ENCODE results near the gene PTPRCAP. TPM values are rescaled to one million over a fixed set of nuclear protein-coding genes. Genes with fewer than 3 reads are reported as not detected.
"Not testable (repeated sequence)": the region's sequence is repeated elsewhere in the genome, so short reads cannot be mapped to it uniquely, and the experiment has no call there.

Gene PTPRCAP
- total and polyA plus RNA-seq, 9 of the 15 experiments (the other 6 are each of a cell fraction or from before 2014, with no cell fraction given): 0.22 to 2.0 (median 1.1) TPM; not detected in 4

DNA sequence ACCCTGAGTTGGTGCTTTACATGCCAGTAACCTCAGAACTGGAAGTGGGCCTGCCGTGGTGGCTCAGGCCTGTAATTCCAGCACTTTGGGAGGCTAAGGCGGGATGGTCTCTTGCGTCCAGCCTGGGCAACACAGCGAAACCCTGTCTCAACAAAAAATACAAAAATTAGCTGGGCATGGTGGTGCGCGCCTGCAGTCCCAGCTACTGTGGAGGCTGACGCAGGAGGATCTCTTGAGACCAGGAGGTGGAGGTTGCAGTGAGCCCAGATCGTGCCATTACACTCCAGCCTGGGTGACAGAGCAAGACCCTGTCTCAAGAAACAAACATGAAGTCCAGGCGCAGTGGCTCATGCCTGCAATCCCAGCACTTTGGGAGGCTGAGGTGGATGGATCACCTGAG, 34.4 kb downstream of the PTPRCAP start:
- intact Hi-C loops (cut with micrococcal nuclease): loop anchor here (5.0 kb wide), 2 partner anchors 79 to 179 kb away; partner anchors contain the start of genes AIP and GSTP1
- Histone ChIP-seq H3K9ac (ENCODE audit: insufficient read depth in 1 of 2, low read depth in 2 of 2, low read length in 2 of 2) (peak overlapping the region in 1 of 2 experiments; percentile 59; a peak in 1 of 4 replicates), H2AFZ (ENCODE audit: low read depth, low read length) (0 out of 2 replicates have a peak overlapping the region, but pooled peaks have one; percentile 35), H3K79me2 (ENCODE audit: control insufficient read depth, insufficient read depth, low read length) (peaks cover 23% of the 10 kb centered on the region), H3K4me1 (replicated peaks in 1 of 2; ENCODE audit: control insufficient read depth in 2 of 2, insufficient read depth in 2 of 2, low read length in 2 of 2) (peaks cover 18 to 90% of the 10 kb centered on the region in 2 experiments), H3K36me3 (ENCODE audit: control insufficient read depth, insufficient read depth, low read length) (peaks cover 25% of the 10 kb centered on the region)
- H3K4me3 ChIP-seq; H3K4me2 ChIP-seq (ENCODE audit: insufficient read depth, low read length); H3K9me1 ChIP-seq (ENCODE audit: control insufficient read depth, insufficient read depth, low read length); CTCF ChIA-PET (ENCODE audit: low intra/inter-chr PET ratio); FAIRE-seq; in situ Hi-C loops (cut with MboI); DNase-seq (ENCODE audit: extremely low read depth in 1 of 4, low spot score in 3 of 4); H3K27me3 ChIP-seq (ENCODE audit: control insufficient read depth in 2 of 2, insufficient read depth in 2 of 2, low read length in 2 of 2); H4K20me1 ChIP-seq (replicated peaks; ENCODE audit: control insufficient read depth, insufficient read depth, low read length); BruUV-seq (replicated peaks); ATAC-seq; H3K27ac ChIP-seq (ENCODE audit: extremely low read depth, low read depth, low read length); H3K9me3 ChIP-seq (replicated peaks; ENCODE audit: control insufficient read depth, insufficient read depth, low read depth, low read length): not testable (repeated sequence)
- peak; percentile 32; the same call in 1 of the 2 replicates for TF ChIP-seq TGIF2 (CRISPR knock-in tag; IDR thresholded peaks at IDR 0.05)
- WGBS (ENCODE audit: insufficient coverage, low coverage, missing lambda C conversion rate): 94% methylated on average over 9 of the region's 9 CpGs
- POLR2A ChIA-PET: interaction anchor here (0.6 kb wide), 1 partner anchor 48 kb away, joined by 4 read pairs; no protein-coding TSS in a partner anchor

DNA sequence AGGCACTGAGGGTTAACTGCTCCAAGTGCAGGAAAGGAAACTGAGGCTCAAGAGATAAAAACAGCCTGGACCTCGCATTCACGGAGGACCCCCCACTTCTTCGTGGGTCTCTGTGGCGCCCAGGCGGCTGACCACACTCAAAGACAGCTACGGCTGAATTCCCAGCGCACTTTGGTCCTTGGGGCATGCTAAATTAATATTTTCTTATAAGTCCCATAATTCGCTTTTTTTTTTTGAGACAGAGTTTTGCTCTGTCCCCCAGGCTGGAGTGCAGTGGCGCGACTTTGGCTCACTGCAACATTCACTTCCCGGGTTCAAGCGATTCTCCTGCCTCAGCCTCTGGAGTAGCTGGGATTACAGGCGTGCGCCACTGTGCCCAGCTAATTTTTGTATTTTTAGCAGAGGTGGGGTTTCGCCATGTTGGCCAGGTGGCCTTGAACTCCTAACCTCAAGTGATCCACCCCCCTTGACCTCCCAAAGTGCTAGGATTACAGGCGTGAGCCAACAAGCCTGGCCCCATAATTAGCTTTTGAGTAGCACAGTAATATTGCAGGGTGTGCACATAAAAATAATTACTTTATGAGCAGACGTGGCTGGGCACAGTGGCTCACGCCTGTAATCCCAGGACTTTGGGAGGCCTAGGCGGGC, 35.2 kb downstream of the PTPRCAP start:
- H4K20me1 ChIP-seq (replicated peaks; ENCODE audit: control insufficient read depth, insufficient read depth, low read length); in situ Hi-C loops (cut with MboI); H3K9me1 ChIP-seq (ENCODE audit: control insufficient read depth, insufficient read depth, low read length); DNase-seq (ENCODE audit: extremely low read depth in 1 of 4, low spot score in 3 of 4); H3K9me3 ChIP-seq (replicated peaks; ENCODE audit: control insufficient read depth, insufficient read depth, low read depth, low read length); ATAC-seq; H3K27me3 ChIP-seq (ENCODE audit: control insufficient read depth in 2 of 2, insufficient read depth in 2 of 2, low read length in 2 of 2): not testable (repeated sequence)
- Histone ChIP-seq H3K36me3 (ENCODE audit: control insufficient read depth, insufficient read depth, low read length) (peaks cover 33% of the 10 kb centered on the region), H3K9ac (ENCODE audit: insufficient read depth in 1 of 2, low read depth in 2 of 2, low read length in 2 of 2) (peak overlapping the region; percentile 74 to 82), H3K4me3 (peak overlapping the region; percentile 11; the same call in 1 of the 2 replicates), H3K27ac (ENCODE audit: extremely low read depth, low read depth, low read length) (peak overlapping the region; percentile 97), H3K4me1 (replicated peaks in 1 of 2; ENCODE audit: control insufficient read depth in 2 of 2, insufficient read depth in 2 of 2, low read length in 2 of 2) (peaks cover 24 to 92% of the 10 kb centered on the region in 2 experiments), H3K4me2 (ENCODE audit: insufficient read depth, low read length) (peak overlapping the region; percentile 82), H3K79me2 (ENCODE audit: control insufficient read depth, insufficient read depth, low read length) (peaks cover 23% of the 10 kb centered on the region), H2AFZ (ENCODE audit: low read depth, low read length) (peak overlapping the region; percentile 92)
- POLR2A ChIA-PET: interaction anchor here (0.5 to 2.2 kb wide), 16 partner anchors 10 to 227 kb away, joined by 3 to 19 read pairs (median 4); partner anchors contain the start of genes AIP, CDK2AP2, GSTP1 and RAD9A
- 38% methylated on average over 17 of the region's 19 CpGs for WGBS (ENCODE audit: insufficient coverage, low coverage, missing lambda C conversion rate)
- intact Hi-C loops (cut with micrococcal nuclease): loop anchor here (5.0 kb wide), 2 partner anchors 80 to 180 kb away; partner anchors contain the start of genes AIP and GSTP1
- FAIRE-seq: peak; percentile 52
- TSS peak; percentile 98 for BruUV-seq (replicated peaks)
- CTCF ChIA-PET (ENCODE audit: low intra/inter-chr PET ratio): interaction anchor here (0.7 to 1.1 kb wide), 3 partner anchors 66 to 358 kb away, joined by 3 to 13 read pairs (median 3); partner anchors contain the start of genes PITPNM1 and TMEM134
- TF ChIP-seq SMARCA4 (IDR thresholded peaks at IDR 0.05): peak; percentile 8; the same call in 1 of the 2 replicates
- peak; percentile 68; the same call in 1 of the 2 replicates for TF ChIP-seq ZNF592 (IDR thresholded peaks at IDR 0.05)
- TF ChIP-seq PRDM10 (IDR thresholded peaks at IDR 0.05; ENCODE audit: partially characterized antibody): peak; percentile 46
- 0 out of 2 replicates have a peak, but pooled peaks have one; percentile 13 for TF ChIP-seq GABPB1 (CRISPR knock-in tag; IDR thresholded peaks at IDR 0.05)
